DND-41 (cell line): ENCODE data around the gene EGR4.

Experiments used
- ATAC-seq: fragments of 200-7000 bp; cut with Tn5 transposase; 3 replicates; pipeline ENCODE4 v1.9.1; 2021; ENCODE audit warnings: low read depth; ENCODE audit not compliant: insufficient read depth
- DNase-seq: peaks from one replicate; pipeline ENCODE4 v3.0.0-alpha.2; 2020
- H2AFZ ChIP-seq: 2 replicates; pipeline ENCODE4 v1.6.0; 2012; ENCODE audit warnings: low read depth, low read length
- H3K27ac ChIP-seq: 2 replicates; pipeline ENCODE4 v1.5.1; 2012; ENCODE audit warnings: low read length, inconsistent platforms
- H3K27me3 ChIP-seq: fragments of 200-600 bp; sonication (generic); 2 replicates; pipeline ENCODE4 v1.6.0; 2012; ENCODE audit warnings: low read length, mild to moderate bottlenecking, inconsistent platforms; ENCODE audit not compliant: insufficient read depth, poor library complexity
- H3K36me3 ChIP-seq: 2 replicates; pipeline ENCODE4 v1.5.1; 2012; ENCODE audit warnings: low read length, inconsistent platforms; ENCODE audit not compliant: insufficient read depth
- H3K4me1 ChIP-seq: 2 replicates; pipeline ENCODE4 v1.5.1; 2012; ENCODE audit warnings: mild to moderate bottlenecking, low read length; ENCODE audit not compliant: insufficient read depth
- H3K4me2 ChIP-seq: 2 replicates; pipeline ENCODE4 v1.6.0; 2012; ENCODE audit warnings: mild to moderate bottlenecking, moderate library complexity, low read length, inconsistent platforms; ENCODE audit not compliant: insufficient read depth
- H3K4me3 ChIP-seq, 2 experiments: fragments of 200-600 bp in 1 of 2; shearing (Covaris generic) in 1 of 2; 2 replicates each; pipeline ENCODE4 v1.5.1; 2012 to 2016; ENCODE audit warnings: inconsistent platforms in 2 of 2, low read length in 2 of 2, mild to moderate bottlenecking in 2 of 2, low read depth in 1 of 2, moderate library complexity in 1 of 2
- H3K79me2 ChIP-seq: 2 replicates; pipeline ENCODE4 v1.6.0; 2012; ENCODE audit warnings: low read length, inconsistent platforms; ENCODE audit not compliant: insufficient read depth
- H3K9ac ChIP-seq: 2 replicates; pipeline ENCODE4 v1.6.0; 2012; ENCODE audit warnings: low read depth, mild to moderate bottlenecking, inconsistent platforms, low read length, moderate library complexity
- H3K9me3 ChIP-seq: 2 replicates; pipeline ENCODE4 v1.5.1; 2012; ENCODE audit warnings: low read length, moderate library complexity, mild to moderate bottlenecking, inconsistent platforms; ENCODE audit not compliant: insufficient read depth, severe bottlenecking
- H4K20me1 ChIP-seq: 2 replicates; pipeline ENCODE4 v1.6.0; 2012; ENCODE audit warnings: low read length; ENCODE audit not compliant: insufficient read depth
- EZH2 ChIP-seq: IDR thresholded peaks from 3 replicates; pipeline ENCODE4 v1.6.1; 2012; ENCODE audit warnings: borderline replicate concordance, low read depth, mild to moderate bottlenecking, moderate library complexity, low read length, inconsistent platforms; ENCODE audit not compliant: severe bottlenecking
- TF ChIP-seq, protein P1 (sequence below): IDR thresholded peaks from 2 replicates; pipeline ENCODE4 v1.5.1; 2012; ENCODE audit warnings: borderline replicate concordance, low read length, moderate library complexity, mild to moderate bottlenecking; ENCODE audit not compliant: poor library complexity, severe bottlenecking; ENCODE audit errors: extremely low read depth

EGR4 gene

DNA sequence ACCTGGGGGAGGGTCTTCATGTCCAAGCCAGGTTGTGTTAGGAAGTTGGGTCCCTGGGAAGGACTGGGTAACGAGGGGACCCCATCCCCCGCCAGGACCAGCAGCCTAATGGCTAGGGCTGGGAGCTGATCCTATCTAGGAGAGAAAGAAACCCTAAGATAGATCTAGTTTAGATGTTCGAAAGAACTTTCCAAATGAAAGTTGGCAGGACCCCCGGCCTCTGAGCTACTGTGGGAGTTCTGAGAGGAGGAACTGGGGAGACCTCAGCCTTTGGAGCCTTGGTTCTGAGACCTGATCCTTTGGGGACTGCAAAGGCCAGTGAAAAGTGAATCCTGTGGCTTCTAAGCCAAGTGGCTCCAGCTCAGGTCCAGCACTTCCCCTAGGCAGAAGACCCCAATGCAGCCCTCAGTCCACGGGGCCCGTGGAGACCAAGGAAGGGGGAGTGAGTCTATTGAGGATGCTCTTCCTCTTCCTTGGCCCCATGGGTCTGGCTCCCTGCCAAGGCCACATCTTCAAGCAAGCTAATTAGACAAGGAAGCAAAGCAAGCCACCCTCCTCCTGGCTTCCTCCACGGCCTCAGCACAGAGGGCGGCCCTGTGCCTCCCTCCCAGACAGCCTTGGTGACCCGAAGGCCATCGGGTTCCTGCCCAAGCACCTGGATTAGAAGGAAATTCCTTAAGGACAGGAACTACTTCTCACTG, 35.8 kb downstream of the EGR4 start:
- no peaks in the 10 kb centered on the region for H3K27me3 ChIP-seq
- DNase-seq (peak; percentile 43), ATAC-seq (no peak)
- H4K20me1 ChIP-seq = peaks cover 23% of the 10 kb centered on the region; the same call in 1 of the 2 replicates
- H3K9me3 ChIP-seq = no peaks in the 10 kb centered on the region
- no peak overlapping the region for H3K4me3 ChIP-seq
- H3K9ac ChIP-seq = no peak overlapping the region
- H3K27ac ChIP-seq = no peak overlapping the region; the same call in 1 of the 2 replicates
- H3K4me1 ChIP-seq = no peaks in the 10 kb centered on the region
- H3K4me2 ChIP-seq = no peak overlapping the region
- H3K79me2 ChIP-seq = no peaks in the 10 kb centered on the region
- TF ChIP-seq, protein P1, sequence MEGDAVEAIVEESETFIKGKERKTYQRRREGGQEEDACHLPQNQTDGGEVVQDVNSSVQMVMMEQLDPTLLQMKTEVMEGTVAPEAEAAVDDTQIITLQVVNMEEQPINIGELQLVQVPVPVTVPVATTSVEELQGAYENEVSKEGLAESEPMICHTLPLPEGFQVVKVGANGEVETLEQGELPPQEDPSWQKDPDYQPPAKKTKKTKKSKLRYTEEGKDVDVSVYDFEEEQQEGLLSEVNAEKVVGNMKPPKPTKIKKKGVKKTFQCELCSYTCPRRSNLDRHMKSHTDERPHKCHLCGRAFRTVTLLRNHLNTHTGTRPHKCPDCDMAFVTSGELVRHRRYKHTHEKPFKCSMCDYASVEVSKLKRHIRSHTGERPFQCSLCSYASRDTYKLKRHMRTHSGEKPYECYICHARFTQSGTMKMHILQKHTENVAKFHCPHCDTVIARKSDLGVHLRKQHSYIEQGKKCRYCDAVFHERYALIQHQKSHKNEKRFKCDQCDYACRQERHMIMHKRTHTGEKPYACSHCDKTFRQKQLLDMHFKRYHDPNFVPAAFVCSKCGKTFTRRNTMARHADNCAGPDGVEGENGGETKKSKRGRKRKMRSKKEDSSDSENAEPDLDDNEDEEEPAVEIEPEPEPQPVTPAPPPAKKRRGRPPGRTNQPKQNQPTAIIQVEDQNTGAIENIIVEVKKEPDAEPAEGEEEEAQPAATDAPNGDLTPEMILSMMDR = no peak
- no peak for TF ChIP-seq EZH2
- no peak overlapping the region for H2AFZ ChIP-seq
- H3K36me3 ChIP-seq = peaks cover 78% of the 10 kb centered on the region

DNA sequence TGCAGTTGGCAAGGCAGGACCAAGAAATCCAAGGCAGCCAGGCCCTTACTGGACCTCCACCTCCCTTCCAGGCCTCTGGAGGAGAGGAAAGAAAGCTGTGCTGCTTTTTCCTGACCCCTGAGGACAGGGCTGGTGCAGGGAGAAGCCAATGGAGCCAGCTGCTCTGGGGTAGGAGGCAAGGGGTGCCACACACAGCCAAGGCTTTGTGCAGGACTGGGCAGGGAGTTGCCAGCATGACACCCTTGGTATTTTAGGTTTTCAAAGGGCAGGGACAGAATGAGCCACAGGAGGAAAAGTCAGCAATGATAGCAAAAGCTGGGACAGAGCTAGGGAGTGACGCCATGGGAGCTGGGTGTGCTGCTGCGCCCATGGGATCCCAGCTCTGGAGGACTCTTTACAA, 36.3 kb downstream of the EGR4 start:
- Histone ChIP-seq H3K4me1 (no peaks in the 10 kb centered on the region), H4K20me1 (peaks cover 23% of the 10 kb centered on the region; the same call in 1 of the 2 replicates), H3K27ac (no peak overlapping the region; the same call in 1 of the 2 replicates), H3K9me3 (no peaks in the 10 kb centered on the region), H3K4me3 (no peak overlapping the region), H3K36me3 (peaks cover 78% of the 10 kb centered on the region), H3K9ac (no peak overlapping the region), H3K4me2 (no peak overlapping the region), H3K79me2 (no peaks in the 10 kb centered on the region), H3K27me3 (no peaks in the 10 kb centered on the region), H2AFZ (no peak overlapping the region)
- ATAC-seq (no peak), DNase-seq (no peak)
- TF ChIP-seq, protein P1 = no peak

DNA sequence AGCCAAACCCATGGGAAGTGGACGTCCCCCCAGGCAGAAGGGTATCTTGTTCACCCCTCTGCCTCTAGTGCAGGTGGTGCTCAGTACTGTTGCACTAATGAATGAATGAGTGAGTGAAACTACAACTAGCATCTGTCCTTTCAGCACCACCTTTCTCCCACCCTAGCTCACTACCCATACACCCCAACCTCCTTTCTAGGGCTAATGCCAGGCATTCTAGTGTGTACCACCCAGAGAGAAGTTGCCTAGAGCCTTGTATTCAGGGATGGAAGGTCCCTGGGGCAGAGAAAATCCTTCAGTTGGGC, 36.8 kb downstream of the EGR4 start:
- no peak for TF ChIP-seq EZH2
- TF ChIP-seq, protein P1 = no peak
- Histone ChIP-seq H3K27me3 (no peaks in the 10 kb centered on the region), H3K36me3 (peaks cover 82% of the 10 kb centered on the region), H2AFZ (no peak overlapping the region), H3K4me1 (no peaks in the 10 kb centered on the region), H3K4me3 (no peak overlapping the region), H3K4me2 (no peak overlapping the region), H3K9ac (no peak overlapping the region), H4K20me1 (peaks cover 23% of the 10 kb centered on the region; the same call in 1 of the 2 replicates), H3K79me2 (no peaks in the 10 kb centered on the region), H3K9me3 (no peaks in the 10 kb centered on the region), H3K27ac (no peak overlapping the region)
- ATAC-seq = peak; percentile 15; the same call in 2 of the 3 replicates
- DNase-seq = no peak
